HG03159 (cell line): ENCODE data around the gene EIF4E.
A peak's percentile ranks its signal among the peaks of the same experiment; 100 is the strongest.
"Not testable (repeated sequence)": the region's sequence is repeated elsewhere in the genome, so short reads cannot be mapped to it uniquely, and the experiment has no call there.

Experiments used
- ATAC-seq: cut with Tn5 transposase; IDR thresholded peaks from one replicate; pipeline ENCODE4 v1.9.1; 2021; ENCODE audit warnings: mild to moderate bottlenecking, moderate library complexity; ENCODE audit not compliant: unreplicated experiment

The EIF4E gene

DNA sequence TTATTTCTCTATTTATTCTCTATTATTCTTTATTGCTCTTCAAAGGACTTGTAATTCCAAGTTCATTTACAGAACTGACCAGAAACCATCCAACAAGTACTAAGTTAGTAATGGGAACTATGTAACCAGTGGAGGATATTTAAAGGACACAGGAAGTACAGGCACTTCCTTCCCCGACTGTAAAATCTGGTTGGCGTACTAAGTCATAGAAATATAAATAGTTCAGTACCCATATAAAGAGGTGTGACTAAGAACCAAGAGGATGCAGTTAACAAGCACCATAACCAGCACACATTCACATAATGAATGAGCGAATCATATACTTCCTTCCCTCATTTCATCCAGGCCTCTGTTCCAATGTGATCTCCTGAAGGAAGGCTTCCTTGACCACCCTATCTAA lies 3.6 kb upstream of the EIF4E start:
- ATAC-seq = no peak

DNA sequence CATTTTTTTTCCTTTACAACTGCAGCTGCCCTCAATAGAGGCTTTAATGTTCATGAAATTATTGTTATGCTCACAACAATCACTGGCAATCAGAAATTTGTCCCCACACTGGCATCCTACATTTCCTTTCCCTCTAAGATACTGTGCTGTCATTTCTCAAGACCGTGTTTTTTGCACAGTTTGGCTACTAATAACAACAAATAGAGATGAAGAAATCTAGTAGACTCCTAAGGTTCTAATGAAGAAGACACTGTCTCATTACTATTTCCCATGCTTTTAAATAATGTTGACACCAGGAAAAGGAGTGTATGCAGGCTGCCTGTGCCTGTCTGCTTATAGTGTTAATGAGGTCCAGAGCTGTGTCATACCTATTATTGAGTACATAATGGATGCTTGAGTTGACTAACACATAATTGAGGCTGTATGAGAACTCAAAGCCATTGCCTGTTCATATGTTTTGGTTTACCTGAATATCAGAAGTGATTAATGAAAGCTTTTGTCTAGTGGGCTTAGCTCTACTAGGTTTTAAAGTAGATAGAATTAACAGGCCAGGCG lies 1.5 kb upstream of the EIF4E start:
- no peak for ATAC-seq

DNA sequence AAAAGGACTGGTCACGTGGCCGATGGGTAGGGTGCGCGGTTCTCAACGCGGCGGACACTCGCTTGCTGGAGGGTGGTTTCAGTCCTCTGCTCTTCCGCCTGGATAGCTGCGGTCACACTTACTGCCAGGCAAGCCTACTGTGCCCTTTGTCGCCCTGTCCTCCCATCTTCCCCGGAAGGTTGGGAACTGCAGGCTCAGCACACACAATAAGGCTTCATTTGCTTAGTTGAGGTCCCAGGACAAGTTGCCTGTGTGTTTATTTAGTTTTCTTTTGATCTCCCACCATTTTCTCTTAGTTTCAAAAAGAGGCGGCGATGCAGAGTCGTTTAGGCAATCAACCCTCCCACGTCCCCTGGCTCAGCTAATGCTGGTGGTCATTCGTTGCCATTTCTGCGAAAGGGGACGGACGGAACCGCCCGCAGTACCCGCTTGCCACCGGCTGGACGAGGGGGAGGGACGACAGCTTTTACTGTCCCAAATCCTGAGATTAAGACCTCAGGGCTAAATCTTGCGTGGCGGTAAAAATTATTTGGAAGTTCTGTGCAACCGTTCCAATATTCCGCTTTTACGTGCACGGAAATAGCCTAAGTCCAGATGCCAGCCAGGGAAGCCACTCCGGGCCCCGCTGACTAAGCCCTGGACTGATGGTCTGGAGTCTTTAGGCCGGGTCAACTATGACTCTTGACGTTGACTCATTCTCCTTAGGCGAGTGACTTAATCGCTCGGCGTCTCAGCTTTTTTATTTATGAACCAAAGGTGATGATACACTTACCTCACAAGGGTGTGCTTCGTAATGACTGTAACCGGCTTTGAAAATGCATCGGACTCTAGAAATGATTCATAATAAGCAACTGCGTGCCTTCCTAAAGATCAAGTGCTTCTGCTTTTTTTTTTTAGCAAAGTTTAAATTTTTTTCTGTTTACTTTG lies 671 bp upstream of the EIF4E start:
- ATAC-seq = peak; percentile 47

DNA sequence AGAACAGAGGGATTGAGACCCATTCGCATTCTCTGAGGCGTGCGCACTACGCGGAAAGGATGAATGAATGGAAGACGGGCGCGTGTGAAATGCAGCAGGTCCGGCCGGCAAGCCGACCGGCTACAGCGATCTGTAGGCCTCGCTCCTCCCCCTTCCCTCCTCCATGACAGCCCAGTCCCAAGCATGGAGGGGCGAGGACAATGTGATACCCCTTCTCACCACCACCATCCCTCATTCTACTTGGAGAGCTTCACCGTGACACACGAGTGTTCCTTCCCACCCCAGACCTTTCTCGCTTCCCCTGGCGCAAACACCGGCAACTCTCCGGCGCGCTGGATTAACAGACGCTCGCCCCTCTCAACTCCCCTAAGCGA lies 815 bp downstream of the EIF4E start:
- peak; percentile 41 for ATAC-seq

- ATAC-seq = not testable (repeated sequence)
Observed at GRCh38 chr4:98926257-98926656, 2.7 kb downstream of the EIF4E start.

DNA sequence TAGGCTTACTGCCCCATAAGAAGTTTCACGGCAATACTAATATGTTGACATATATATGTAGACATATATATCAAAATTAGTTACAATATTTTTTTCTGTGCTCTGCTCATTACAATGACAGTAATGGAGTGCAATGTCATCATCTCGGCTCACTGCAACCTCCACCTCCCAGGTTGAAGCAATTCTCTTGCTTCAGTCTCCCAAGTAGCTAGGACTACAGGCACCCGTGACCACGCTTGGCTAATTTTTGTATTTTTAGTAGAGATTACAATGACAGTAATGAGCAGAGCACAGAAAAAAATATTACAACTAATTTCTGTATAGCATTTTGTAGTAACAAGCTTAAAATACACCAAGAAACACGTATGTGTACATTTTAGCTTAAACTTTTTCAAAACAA lies 7.6 kb downstream of the EIF4E start:
- no peak for ATAC-seq

- ATAC-seq = no peak
Observed at GRCh38 chr4:98919996-98920395, 8.9 kb downstream of the EIF4E start.

- ATAC-seq = peak; percentile 48
Observed at GRCh38 chr4:98910728-98911127, 18.2 kb downstream of the EIF4E start.

GRCh38 chr4:98909646-98910401 lies 19.1 kb downstream of the EIF4E start:
- ATAC-seq = no peak

GRCh38 chr4:98908703-98909262 lies 20.1 kb downstream of the EIF4E start:
- ATAC-seq = no peak

GRCh38 chr4:98908182-98908581 lies 20.8 kb downstream of the EIF4E start:
- ATAC-seq = no peak

GRCh38 chr4:98905839-98906238 lies 23.1 kb downstream of the EIF4E start:
- ATAC-seq = no peak

DNA sequence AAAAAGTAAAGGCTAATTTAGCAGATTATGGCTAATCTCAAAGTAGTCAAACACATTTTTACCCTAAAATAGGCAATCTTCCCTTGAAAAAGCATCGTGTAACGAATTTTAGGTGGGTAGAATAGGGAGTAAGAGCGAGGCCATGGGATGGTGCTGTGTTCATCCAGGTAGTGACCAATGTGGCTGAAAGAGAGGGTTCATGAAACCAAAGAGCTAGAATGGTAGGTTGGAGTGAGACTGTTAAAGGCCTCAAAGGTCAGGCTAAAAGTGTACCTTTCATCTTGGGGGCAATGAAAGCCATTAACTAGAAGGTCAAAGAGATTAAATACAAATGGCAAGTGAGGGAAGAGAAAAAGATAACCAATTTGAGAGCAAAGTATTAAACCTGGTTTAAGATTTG lies 23.6 kb downstream of the EIF4E start:
- ATAC-seq = no peak

DNA sequence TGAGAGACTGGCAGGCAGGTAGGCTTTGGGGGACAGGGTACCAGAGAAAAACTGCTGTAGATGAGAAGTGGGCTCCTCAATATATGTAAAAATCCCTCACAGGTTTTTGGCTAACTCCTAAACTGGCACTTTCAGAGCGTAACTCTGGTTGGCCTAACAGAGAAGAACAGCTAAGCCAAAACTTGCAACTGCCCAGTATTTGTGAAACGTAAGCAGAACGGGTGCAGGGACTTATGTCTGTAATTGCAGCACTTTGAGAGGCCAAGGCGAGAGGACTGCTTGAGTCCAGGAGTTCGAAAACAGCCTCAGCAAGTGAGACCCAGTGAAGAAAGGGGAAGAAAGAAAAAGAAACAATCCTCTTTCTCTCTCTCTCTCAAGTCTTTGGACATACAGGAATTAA lies 25.0 kb downstream of the EIF4E start:
- ATAC-seq = no peak

GRCh38 chr4:98903561-98903960 lies 25.4 kb downstream of the EIF4E start:
- no peak for ATAC-seq

- ATAC-seq = no peak
Observed at GRCh38 chr4:98899277-98899676, 29.7 kb downstream of the EIF4E start.

DNA sequence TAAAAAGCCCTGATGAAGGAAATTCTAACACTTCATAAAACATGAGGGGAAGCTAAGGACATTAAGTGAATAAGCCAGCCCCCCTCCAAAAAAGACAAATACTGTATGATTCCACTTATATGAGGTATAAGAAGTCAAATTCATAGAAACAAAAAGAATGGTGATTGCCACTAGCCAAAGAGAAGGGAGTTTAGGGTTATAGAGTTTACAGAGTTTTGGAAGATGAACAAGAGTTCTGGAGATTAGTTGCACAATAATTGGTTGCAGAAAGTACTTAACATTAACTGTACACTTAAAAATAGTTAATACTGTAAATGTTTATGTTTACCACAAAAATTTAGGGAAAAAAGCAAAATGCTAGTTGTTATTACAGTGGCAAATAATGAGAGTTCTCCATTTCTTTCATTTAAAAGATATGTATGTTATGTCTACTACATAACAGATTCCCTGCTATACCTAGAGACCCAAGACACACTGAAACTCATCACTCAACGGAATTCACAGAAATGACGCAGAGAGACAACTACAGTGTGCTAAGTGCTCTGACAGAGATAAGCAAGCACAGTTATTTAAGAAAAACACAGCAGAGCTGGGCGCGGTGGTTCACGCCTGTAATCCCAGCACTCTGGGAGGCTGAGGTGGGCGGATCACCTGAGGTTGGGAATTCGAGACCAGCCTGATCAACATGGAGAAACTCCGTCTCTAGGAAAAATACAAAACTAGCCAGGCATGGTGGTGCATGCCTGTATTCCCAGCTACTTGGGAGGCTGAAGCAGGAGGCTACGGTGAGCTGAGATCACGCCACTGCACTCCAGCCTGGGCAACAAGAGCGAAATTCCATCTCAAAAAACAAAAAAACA lies 37.2 kb downstream of the EIF4E start:
- ATAC-seq = no peak

DNA sequence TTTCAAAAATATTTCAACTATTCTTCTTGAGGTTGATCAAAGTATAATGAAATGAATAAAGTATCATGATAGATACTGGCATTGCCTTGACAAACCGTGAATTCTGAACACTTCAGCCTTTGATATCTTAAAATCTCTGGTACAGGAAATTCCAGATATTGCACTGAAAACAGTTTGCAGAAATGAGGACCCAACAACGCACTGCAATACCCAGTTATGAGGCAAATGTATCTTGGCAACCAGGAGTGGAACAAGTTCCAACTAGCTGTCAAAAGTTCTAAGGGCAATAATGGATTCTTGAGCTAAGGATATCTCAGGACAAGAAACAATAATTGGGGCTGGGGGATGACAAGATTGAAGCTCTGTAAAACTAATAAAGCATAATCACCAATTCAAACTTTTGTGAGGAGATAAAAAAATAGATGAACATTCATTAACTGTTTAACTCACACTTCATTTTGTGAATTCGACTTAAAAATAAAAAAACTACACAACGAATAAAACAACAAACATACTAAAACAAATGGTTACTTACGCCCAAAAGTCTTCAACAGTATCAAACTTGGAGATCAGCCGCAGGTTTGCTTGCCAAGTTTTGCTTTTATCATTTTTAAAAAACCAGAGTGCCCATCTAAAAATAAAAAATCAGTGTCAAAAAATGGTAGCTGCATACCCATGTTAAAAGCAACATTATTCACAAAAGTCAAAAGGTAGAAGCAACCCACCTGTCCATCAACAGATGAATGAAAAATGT lies 38.1 kb downstream of the EIF4E start:
- no peak for ATAC-seq

DNA sequence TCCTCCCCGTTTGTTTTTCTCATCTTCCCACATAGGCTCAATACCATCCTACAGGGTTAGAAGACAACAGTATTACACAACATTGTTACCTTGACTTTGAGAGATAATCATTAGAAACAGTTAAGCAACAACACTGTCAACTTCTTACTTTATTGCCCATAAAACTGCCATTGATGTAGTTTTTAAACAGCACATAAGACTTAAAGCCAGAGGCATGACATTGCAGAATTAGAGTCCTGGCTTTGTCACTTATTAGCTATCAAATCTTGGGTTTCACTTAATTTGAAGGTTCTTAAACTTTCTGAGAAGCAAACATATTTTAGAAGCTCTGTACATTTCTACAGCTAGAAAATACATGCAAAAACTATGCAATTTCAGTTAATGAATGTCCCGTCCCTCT lies 41.8 kb downstream of the EIF4E start:
- ATAC-seq = no peak

- not testable (repeated sequence) for ATAC-seq
Observed at GRCh38 chr4:98886382-98886781, 42.6 kb downstream of the EIF4E start.
